ENCODE data around the gene ZDHHC14. TPM values are rescaled to one million over a fixed set of nuclear protein-coding genes. Genes with fewer than 3 reads are reported as not detected.

The ZDHHC14 gene
- total and polyA plus RNA-seq, 2 experiments from 2014 or later, result 3.0 to 7.4 TPM

GRCh38 chr6:157453978-157454377, 73.0 kb downstream of the ZDHHC14 start (continued):
- TF ChIP-seq ZNF462 (CRISPR knock-in tag; IDR thresholded peaks at IDR 0.05) (no peak), ZNF114 (CRISPR knock-in tag; IDR thresholded peaks at IDR 0.05) (no peak), STAT1 (IDR thresholded peaks at IDR 0.05; ENCODE audit: unreplicated experiment) (no peak), ZNF331 (CRISPR knock-in tag; IDR thresholded peaks at IDR 0.05; ENCODE audit: low read depth) (no peak)

- no peaks in the 10 kb centered on the region for H3K36me3 Mint-ChIP-seq (ENCODE audit: low read depth)
- ATAC-seq, result peak; percentile 37
- Histone ChIP-seq H3K9me2 (ENCODE audit: insufficient read depth) (no peaks in the 10 kb centered on the region), H3K27me3 (ENCODE audit: insufficient read depth) (no peaks in the 10 kb centered on the region), H3F3A (replicated peaks; ENCODE audit: low read depth) (0 out of 2 replicates have a peak, but pooled peaks cover 6% of the 10 kb centered on the region), H3K4me2 (no peak overlapping the region), H4K20me1 (replicated peaks; ENCODE audit: insufficient read depth) (no peaks in the 10 kb centered on the region), H3K4me3 (no peak overlapping the region), H3K27ac (ENCODE audit: low read depth) (peak overlapping the region; percentile 19; the same call in 1 of the 2 replicates), H3K4me1 (ENCODE audit: insufficient read depth) (peaks cover 13% of the 10 kb centered on the region), H2AFZ (peak overlapping the region; percentile 12), H3K36me3 (ENCODE audit: insufficient read depth) (no peaks in the 10 kb centered on the region), H3K79me2 (replicated peaks; ENCODE audit: insufficient read depth) (no peaks in the 10 kb centered on the region)
- DNase-seq (ENCODE audit: low spot score), result no peak
- H3K9me3 Mint-ChIP-seq, result no peaks in the 10 kb centered on the region; the same call in 2 of the 3 replicates
- H3K27ac Mint-ChIP-seq, result no peak overlapping the region; the same call in 1 of the 2 replicates
- peaks cover 6% of the 10 kb centered on the region for H3K27me3 Mint-ChIP-seq (ENCODE audit: insufficient read depth, low read depth, poor library complexity)
- no peak overlapping the region for H3K4me3 Mint-ChIP-seq
- H3K4me1 Mint-ChIP-seq, result peaks cover 19% of the 10 kb centered on the region
- TF ChIP-seq NANOG (IDR thresholded peaks at IDR 0.05; ENCODE audit: borderline replicate concordance) (no peak), CTCF (conservative IDR thresholded peaks at IDR 0.05; ENCODE audit: low read depth in 2 of 2) (no peak), ETS1 (IDR thresholded peaks at IDR 0.05) (no peak), EZH2 (IDR thresholded peaks at IDR 0.05; ENCODE audit: low read depth, unreplicated experiment) (no peak), STAT1 (IDR thresholded peaks at IDR 0.05; ENCODE audit: unreplicated experiment) (no peak), JUNB (IDR thresholded peaks at IDR 0.05; ENCODE audit: unreplicated experiment) (no peak), POLR2AphosphoS5 (IDR thresholded peaks at IDR 0.05; ENCODE audit: low read depth) (no peak), ZNF331 (CRISPR knock-in tag; IDR thresholded peaks at IDR 0.05; ENCODE audit: low read depth) (no peak)
Observed at GRCh38 chr6:157454762-157455714, 74.0 kb downstream of the ZDHHC14 start.
